Measurements from ENCODE around the gene KIRREL3. TPM values are rescaled to one million over a fixed set of nuclear protein-coding genes. Genes with fewer than 3 reads are reported as not detected.

KIRREL3 gene
- total RNA-seq, 1 donor: 0.10 TPM

DNA sequence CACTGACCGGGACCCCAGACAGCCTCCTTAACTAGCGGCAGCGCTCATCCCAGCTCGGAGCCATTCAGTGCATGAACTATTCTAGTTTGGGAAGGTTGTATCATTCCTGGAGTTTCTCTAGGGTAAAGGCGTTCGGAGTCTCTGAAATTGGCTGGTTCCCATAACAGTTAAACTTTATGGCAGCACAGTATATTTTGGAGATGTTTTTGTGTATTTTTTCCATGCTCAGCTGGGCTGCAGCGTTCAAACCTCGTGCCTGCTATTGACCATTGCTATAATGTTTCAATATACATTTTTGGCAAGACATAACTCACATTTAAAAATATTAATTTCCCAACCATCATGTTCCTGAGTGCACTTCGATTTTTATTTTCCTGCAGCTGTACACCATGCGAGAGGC, 475.4 kb downstream of the KIRREL3 start:
- Histone ChIP-seq H3K27me3 (ENCODE audit: insufficient read depth, low read length) (no peaks in the 10 kb centered on the region), H3K4me3 (ENCODE audit: low read length) (no peak overlapping the region), H3K4me1 (ENCODE audit: insufficient read depth, low read length) (no peaks in the 10 kb centered on the region), H3K9me3 (ENCODE audit: low read depth, low read length) (no peaks in the 10 kb centered on the region)

GRCh38 chr11:126523441-126524205, 476.9 kb downstream of the KIRREL3 start:
- H3K4me1 ChIP-seq (ENCODE audit: insufficient read depth, low read length): no peaks in the 10 kb centered on the region
- H3K4me3 ChIP-seq (ENCODE audit: low read length): no peak overlapping the region
- no peaks in the 10 kb centered on the region for H3K9me3 ChIP-seq (ENCODE audit: low read depth, low read length)
- H3K27me3 ChIP-seq (ENCODE audit: insufficient read depth, low read length): no peaks in the 10 kb centered on the region

DNA sequence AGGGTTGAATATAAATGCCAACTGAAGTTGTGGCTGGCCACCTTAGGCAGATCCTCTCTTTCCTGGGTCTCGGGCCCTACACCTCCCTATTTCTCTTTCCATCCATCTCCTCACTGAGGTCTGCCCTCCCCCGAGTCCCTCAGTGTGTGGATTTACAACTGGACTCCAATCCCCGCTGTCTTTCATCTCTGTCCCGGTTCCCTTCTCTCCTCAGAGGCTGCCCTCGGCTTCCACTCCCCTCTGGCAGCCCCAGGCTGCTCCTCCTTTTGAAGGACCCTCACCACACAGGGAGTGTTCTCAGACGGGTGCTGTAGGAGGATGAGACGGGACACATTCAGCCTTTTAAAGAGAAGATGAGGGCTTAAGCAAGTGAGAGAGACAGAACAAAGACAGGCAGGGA, 478.0 kb downstream of the KIRREL3 start:
- Histone ChIP-seq H3K4me1 (ENCODE audit: insufficient read depth, low read length) (no peaks in the 10 kb centered on the region), H3K27me3 (ENCODE audit: insufficient read depth, low read length) (no peaks in the 10 kb centered on the region), H3K4me3 (ENCODE audit: low read length) (no peak overlapping the region), H3K9me3 (ENCODE audit: low read depth, low read length) (no peaks in the 10 kb centered on the region)

DNA sequence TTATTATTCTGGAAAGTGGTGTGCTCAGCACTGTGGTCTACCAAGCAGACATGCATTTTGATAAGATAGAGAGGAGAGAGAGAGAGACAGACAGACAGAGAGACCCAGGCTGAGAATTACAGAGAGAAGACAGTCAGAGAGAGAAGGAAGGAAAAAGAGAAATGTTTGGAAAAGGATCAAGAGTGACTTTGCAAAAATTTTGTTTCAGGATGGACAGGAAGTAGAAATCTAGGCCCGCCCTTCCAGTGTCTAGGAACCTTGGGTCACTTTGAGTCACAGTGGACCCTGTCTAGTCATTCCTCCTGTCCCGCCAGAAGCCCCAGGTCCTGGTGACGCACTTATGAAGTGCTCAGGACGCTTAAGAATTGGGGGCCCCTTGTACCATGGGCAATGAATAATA, 478.4 kb downstream of the KIRREL3 start:
- Histone ChIP-seq H3K4me3 (ENCODE audit: low read length) (no peak overlapping the region), H3K4me1 (ENCODE audit: insufficient read depth, low read length) (no peaks in the 10 kb centered on the region), H3K27me3 (ENCODE audit: insufficient read depth, low read length) (no peaks in the 10 kb centered on the region), H3K9me3 (ENCODE audit: low read depth, low read length) (no peaks in the 10 kb centered on the region)

DNA sequence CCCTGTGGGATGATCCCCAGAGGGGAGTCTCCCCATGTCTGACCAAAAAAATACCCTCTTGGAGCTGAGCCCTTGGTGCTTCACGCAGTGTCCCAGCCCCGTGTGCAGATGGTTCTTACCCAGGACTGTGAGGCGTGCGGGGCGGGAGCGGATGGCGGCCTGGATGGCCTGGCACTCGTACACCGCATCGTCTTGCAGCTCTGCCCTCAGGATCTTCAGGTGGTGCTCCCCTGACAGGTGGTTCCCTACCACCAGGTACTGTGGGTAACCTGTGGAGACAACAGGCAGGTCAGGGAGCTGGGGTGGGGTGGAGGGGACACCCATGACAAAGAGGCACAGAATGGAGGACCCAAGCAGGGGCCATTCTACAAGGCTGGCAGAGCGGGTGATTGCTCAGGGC, 479.4 kb downstream of the KIRREL3 start:
- H3K4me1 ChIP-seq (ENCODE audit: insufficient read depth, low read length): no peaks in the 10 kb centered on the region
- no peaks in the 10 kb centered on the region for H3K9me3 ChIP-seq (ENCODE audit: low read depth, low read length)
- H3K27me3 ChIP-seq (ENCODE audit: insufficient read depth, low read length): no peaks in the 10 kb centered on the region
- no peak overlapping the region for H3K4me3 ChIP-seq (ENCODE audit: low read length)

GRCh38 chr11:126519764-126520734, 480.5 kb downstream of the KIRREL3 start:
- H3K9me3 ChIP-seq (ENCODE audit: low read depth, low read length): no peaks in the 10 kb centered on the region
- H3K27me3 ChIP-seq (ENCODE audit: insufficient read depth, low read length): no peaks in the 10 kb centered on the region
- H3K4me3 ChIP-seq (ENCODE audit: low read length): no peak overlapping the region
- H3K4me1 ChIP-seq (ENCODE audit: insufficient read depth, low read length): no peaks in the 10 kb centered on the region

GRCh38 chr11:126518972-126519690, 481.4 kb downstream of the KIRREL3 start:
- no peak overlapping the region for H3K4me3 ChIP-seq (ENCODE audit: low read length)
- no peaks in the 10 kb centered on the region for H3K27me3 ChIP-seq (ENCODE audit: insufficient read depth, low read length)

DNA sequence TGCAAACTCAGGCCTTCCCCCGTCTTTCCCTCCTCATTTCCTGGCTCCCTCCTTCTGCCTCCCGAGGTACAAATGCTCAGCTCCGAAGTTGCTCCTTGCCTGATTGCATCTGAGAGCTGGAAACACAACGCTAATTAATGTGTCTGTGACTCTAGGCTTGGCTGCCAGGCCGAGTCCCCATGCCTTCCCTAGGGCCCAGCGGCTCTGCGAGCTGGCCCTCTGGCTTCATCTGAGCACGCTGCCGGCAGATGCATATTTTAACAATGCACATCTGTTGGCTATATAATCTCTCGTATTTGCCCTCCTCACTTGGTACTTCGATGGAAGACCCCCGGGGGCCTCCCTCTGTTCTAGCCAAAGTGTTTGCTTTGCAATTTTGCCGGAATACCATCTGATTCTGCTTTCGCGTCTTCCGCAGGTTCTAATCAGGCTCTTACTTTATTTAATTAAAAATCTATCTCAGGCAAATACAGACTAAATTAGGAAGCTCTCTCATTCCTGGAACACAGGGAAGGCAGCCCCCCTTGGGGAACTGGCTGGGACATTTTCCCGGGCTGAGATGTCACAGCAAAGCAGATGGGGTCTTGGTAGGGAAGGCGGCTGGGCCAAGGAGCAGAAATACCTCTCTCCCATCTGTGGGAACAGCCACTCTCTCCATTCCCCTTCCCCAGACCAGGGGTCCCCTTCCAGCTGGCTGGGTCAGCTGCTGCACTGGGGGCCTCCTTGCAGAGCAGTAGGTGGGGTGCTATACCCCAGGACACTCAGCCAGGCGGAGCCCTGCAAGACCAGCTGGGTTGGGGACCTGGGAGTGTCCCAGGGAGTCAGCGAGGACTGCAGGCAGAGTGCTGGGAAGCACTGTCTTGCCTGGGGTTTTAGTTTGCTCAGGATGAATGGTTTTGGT, 482.2 kb downstream of the KIRREL3 start:
- Histone ChIP-seq H3K27me3 (ENCODE audit: insufficient read depth, low read length) (no peaks in the 10 kb centered on the region), H3K9me3 (ENCODE audit: low read depth, low read length) (no peaks in the 10 kb centered on the region), H3K4me3 (ENCODE audit: low read length) (no peak overlapping the region), H3K4me1 (ENCODE audit: insufficient read depth, low read length) (no peaks in the 10 kb centered on the region)

More at GRCh38 chr11:126518972-126519690, 481.4 kb downstream of the KIRREL3 start:
- Histone ChIP-seq H3K4me1 (ENCODE audit: insufficient read depth, low read length) (no peaks in the 10 kb centered on the region), H3K9me3 (ENCODE audit: low read depth, low read length) (no peaks in the 10 kb centered on the region)

GRCh38 chr11:126515501-126515900, 485.1 kb downstream of the KIRREL3 start:
- no peaks in the 10 kb centered on the region for H3K4me1 ChIP-seq (ENCODE audit: insufficient read depth, low read length)
- no peak overlapping the region for H3K4me3 ChIP-seq (ENCODE audit: low read length)
- H3K27me3 ChIP-seq (ENCODE audit: insufficient read depth, low read length): no peaks in the 10 kb centered on the region
- H3K9me3 ChIP-seq (ENCODE audit: low read depth, low read length): no peaks in the 10 kb centered on the region

- no peaks in the 10 kb centered on the region for H3K9me3 ChIP-seq (ENCODE audit: low read depth, low read length)
- H3K27me3 ChIP-seq (ENCODE audit: insufficient read depth, low read length): no peaks in the 10 kb centered on the region
- no peaks in the 10 kb centered on the region for H3K4me1 ChIP-seq (ENCODE audit: insufficient read depth, low read length)
- no peak overlapping the region for H3K4me3 ChIP-seq (ENCODE audit: low read length)
Measured at GRCh38 chr11:126514061-126514693, 486.4 kb downstream of the KIRREL3 start.

- Histone ChIP-seq H3K4me3 (ENCODE audit: low read length) (no peak overlapping the region), H3K27me3 (ENCODE audit: insufficient read depth, low read length) (no peaks in the 10 kb centered on the region), H3K9me3 (ENCODE audit: low read depth, low read length) (no peaks in the 10 kb centered on the region), H3K4me1 (ENCODE audit: insufficient read depth, low read length) (no peaks in the 10 kb centered on the region)
Measured at GRCh38 chr11:126512741-126513715, 487.5 kb downstream of the KIRREL3 start.

GRCh38 chr11:126512251-126512650, 488.3 kb downstream of the KIRREL3 start:
- no peaks in the 10 kb centered on the region for H3K4me1 ChIP-seq (ENCODE audit: insufficient read depth, low read length)
- no peaks in the 10 kb centered on the region for H3K27me3 ChIP-seq (ENCODE audit: insufficient read depth, low read length)
- no peak overlapping the region for H3K4me3 ChIP-seq (ENCODE audit: low read length)
- H3K9me3 ChIP-seq (ENCODE audit: low read depth, low read length): no peaks in the 10 kb centered on the region
